GM19351 (cell line): Measurements from ENCODE around the gene CROCC2.
"Not testable (repeated sequence)": the region's sequence is repeated elsewhere in the genome, so short reads cannot be mapped to it uniquely, and the experiment has no call there.

Experiments
- ATAC-seq: cut with Tn5 transposase; IDR thresholded peaks from one replicate; pipeline ENCODE4 v1.9.1; 2021; ENCODE audit warnings: mild to moderate bottlenecking, moderate library complexity; ENCODE audit not compliant: unreplicated experiment

The CROCC2 gene

DNA sequence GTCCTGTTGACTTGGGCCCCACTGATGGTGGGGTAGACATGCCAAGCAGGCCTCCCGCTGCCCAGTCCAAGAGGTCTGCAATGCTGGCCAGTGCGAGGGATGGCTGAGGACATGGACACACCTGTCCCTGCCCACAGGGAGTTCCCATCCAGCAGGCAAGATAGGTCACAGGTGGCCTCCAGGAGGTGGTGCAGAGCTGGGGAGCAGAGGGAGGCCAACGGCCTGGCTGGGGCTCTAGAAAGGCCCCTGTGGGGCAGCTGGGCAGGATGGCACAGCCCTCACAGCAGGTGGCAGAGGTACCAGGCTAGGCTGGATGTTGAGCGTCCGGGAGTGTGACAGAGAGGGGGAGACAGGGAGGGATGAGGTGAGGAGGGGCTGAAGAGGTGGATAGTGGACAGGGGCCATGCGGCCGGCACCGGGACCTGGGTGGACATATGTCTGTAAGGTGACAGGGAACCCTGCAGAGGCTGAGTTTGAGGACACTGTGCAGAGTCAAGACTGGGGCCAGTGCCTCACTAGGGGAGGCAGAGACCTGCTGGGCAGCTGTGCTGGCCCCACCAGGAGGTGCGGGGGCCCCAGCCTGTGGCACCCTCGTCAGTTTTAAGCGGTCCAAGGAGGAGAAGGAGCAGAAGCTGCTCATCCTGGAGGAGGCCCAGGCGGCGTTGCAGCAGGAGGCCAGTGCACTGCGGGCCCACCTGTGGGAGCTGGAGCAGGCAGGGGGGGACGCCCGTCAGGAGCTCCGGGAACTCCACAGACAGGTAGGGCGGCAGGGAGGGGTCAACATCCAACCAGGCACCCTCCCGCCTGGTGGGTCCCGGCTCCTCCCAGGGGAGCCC, 58.0 kb downstream of the CROCC2 start:
- no peak for ATAC-seq

DNA sequence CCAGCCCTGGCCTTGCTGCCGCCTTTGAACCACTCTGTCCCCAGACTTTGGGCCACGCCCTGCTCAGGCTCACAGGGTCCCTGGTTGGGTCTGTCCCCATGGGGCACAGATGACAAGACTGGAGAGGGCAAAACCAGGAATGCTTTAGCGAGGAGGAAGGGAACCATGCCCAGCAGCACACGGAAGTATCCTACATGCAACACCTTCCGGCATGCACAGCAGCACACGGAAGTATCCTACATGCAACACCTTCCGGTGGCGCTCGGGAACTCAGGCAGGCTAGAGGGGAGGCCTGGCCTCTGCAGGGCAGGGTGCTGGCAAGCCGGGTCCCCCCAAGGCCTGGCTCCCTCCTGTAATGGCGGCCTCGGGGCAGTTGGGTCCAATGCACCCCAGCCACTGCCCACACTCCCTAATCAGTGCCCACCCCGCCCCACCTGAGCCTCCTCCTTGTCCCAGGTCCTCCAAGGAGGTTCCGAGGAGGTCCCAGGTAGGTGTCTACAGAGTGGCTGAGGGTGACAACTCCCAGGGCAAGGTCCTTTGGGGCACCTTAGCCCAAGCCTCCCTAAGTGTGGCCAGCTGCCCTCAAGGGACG, 58.7 kb downstream of the CROCC2 start:
- ATAC-seq = no peak

DNA sequence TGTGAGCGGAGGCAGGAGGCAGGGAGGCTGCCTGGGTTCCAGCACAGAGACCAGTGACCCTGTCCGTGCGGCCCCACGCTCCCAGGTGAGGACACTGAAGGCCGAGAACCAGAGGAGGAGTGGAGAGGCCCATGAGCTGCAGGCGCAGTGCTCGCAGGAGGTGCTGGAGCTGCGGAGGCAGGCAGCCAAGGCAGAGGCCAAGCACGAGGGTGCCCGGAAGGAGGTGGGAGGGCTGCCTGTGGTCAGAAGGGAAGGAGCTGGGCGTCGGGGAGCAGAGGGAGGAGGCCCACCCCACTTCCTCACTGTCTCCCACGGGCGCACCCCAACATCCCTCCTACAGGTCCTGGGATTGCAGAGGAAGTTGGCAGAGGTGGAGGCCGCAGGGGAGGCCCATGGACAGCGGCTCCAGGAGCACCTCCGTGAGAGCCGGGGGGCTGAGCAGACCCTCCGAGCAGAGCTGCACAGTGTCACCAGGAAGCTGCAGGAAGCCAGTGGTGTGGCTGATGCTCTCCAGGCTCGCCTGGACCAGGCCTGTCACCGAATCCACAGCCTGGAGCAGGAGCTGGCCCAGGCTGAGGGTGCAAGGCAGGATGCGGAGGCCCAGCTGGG, 59.3 kb downstream of the CROCC2 start:
- ATAC-seq = no peak

DNA sequence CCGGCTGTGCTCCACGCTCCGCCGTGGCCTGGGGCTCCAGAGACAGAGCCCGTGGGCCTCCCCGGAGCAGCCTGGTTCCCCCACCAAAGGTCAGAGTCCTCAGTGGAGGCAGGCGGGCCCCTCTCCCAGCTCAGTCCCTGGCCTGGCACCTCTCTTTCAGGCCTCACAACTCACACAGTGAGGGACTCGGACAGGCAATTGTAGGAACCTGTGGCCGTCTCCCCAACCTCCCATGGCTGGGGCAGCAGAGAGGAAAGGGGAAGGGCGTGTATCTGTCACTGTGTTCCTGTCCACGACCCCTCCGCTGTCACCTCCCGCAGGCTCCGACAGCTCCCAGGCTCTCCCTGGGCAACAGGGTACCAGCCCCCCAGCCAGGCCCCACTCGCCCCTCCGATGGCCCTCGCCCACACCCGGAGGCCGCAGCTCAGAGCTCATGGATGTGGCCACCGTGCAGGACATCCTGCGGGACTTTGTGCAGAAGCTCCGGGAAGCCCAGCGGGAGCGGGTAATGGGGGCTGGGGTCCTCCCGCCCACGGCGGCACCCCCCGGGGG, 59.8 kb downstream of the CROCC2 start:
- no peak for ATAC-seq

DNA sequence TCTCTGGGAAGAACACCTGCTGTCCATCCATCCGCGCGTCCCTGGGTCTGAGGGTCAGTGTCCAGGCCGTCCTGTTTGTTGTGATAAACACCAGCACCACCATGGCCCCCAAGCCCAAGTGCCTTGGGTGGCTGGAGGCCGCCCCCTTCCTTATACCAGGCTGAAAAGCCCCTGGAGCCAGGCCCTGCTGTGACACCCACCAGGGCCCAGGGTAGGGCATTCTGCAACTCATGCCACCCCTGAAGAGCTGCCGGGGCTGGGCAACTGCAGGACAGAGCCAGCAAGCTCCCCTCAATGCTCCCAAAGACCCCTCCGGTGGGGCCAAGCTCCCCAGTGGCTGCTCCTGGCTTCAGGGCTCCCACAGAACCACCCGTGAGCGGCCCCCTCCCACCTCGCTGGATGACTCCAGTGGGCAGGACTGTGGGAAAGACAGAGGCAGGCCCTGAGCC, 60.3 kb downstream of the CROCC2 start:
- ATAC-seq = no peak

DNA sequence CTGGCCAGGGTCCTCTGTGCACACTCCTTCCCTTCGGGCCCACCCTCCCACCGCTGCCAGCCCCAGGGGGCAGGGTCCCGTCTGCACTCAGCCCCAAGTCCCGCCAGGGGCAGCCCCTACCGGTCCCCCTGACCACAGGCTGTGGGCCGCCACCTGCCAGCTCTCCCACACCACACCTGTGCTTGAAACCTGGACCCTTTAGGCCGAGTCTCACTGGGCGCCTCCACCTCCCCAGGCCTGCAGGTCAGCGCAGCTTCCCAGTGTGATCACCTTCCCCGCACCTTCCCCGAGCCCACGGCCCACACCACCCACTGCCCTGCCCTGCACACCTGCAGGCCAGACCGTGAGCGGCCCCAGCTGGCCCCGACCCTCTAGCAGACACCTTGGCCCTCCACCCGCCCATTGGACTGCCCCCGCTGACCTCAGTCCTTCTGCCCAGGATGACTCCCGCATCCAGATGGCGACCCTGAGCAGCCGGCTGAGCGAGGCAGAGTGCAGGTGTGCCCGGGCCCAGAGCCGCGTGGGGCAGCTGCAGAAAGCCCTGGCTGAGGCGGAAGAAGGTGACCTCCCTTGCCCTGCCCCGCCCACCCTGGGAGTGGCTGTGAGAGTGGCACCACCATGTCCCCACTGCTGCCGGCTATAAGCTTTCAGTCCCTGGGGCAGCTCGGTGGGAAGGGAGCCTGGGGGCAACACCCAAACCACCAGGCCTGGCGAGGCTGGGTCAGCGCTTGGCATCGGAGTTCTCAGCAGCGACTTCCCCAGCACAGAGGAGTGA, 61.0 kb downstream of the CROCC2 start:
- ATAC-seq = no peak

DNA sequence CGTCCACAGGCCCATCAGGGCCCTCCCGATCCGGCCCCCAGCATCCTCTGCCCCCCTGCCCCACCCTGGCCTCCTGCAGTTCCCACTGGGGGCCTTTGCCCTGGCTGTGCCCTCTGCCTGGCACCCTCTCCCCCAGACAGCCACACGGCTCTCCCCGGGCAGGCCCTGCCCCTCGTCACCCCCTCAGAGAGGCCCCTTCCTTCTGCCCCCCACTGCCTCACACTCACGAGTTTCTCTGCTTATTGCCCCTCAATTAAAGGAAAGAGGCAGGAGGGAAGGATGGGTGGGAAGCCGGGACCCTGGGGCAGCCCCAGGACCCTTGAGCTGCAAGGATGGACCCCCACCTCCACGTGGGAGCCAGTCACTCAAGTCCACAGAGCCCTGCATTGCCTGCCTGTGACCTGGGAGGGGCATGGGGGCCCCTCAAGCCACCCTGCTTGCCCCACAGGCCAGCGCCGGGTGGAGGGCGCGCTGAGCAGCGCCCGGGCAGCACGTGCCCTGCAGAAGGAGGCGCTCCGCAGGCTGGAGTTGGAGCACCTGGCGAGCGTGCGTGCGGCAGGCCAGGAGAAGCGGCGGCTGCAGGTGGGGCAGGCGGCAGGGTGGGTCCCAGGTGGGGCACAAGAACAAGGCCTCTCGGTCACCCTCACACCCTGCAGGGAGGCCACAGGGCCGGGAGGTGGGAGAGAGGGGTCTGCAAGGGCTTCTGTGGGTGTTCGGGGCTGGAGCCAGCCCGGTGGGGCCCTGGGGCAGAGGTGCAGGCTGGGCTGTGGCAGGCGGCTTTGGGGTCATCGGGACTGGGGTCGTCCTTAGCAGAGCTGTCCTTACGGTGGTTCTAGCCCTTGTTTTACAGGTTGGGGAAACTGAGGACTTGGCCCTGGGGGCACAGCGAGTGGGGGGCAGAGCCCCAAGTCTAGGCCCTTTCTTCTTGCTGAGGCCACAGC, 61.8 kb downstream of the CROCC2 start:
- ATAC-seq = no peak

DNA sequence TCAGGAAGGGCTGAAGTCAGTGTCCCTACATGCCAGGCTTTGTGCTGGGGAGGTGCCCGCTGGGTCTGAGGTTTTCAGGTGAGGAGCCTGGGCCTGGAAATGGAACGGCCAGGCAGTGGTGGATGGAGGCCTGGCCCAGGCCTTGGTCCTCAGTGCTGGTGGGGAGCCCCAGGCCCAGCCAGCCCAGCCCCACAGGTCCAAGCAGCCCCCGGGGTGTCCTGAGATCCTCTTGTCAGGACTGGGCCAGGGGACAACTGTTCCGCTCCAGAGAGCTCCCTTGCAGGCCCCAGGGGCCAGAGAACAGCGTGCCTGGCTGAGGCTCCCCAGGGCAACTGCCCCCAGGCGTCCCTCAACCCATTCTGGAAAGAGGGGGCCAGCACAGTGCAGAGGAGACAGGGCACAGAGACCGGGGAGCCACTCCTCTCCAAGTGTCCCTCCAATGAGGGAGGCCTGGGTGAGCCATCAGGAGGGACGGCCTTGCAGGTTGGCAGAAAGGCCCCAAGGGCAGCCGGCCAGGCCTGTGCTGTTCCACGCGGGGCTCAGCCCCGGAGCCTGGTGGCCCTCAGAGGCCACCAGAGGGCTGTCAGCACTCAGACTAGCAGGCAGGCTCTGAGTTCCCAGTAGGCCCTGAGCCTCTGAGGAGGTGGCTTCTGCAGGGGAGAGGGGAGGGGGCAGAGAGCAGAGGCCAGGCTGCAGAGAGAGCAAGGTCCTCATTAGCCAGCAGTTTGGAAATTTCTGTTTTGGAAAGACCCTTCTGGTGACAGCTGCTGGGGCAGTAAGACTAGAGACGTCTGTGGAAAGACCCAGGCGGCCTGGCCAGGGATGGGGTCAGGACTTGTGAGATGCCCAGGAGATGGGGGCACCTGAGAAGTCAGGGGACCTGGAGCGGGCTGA, 62.8 kb downstream of the CROCC2 start:
- no peak for ATAC-seq

DNA sequence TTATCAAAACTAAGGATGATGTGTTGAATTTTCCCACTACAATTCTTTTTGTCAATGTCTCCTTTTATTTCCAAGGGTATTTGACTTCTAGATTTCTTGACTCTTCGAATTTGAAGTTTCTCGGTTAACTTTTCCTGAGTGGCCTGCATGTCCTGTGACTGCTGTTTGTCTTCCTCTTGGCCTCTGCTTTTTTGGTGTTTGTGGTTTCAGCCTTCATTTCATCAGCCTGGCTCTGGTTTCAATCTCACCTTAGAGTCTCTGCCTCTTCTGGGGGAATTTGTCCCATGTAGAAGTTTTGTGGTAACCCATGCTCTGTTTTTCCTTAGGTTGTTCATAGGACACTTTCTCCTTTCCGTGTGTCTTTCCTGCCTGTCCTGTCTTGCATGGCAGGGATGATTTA, 64.0 kb downstream of the CROCC2 start:
- ATAC-seq = no peak

DNA sequence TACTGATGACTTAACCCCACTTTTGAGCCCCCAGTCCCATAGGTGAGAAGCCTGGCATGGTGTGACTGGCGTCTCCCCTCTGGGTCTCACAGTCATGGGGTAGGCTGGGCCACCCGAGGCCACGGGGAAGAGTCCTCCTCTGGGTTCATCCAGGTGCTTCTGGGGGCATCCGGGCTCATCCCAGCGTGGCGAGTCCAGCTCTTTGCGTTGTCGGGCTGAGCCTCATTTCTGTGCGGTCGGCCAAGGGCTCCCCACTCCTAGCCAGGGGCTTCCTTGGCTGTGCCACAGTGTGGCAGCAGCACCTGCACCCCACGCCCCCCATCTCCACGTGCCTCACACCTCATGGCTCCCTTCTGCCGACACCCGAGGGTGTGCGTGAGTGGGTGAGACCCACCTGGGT, 64.7 kb downstream of the CROCC2 start:
- no peak for ATAC-seq

DNA sequence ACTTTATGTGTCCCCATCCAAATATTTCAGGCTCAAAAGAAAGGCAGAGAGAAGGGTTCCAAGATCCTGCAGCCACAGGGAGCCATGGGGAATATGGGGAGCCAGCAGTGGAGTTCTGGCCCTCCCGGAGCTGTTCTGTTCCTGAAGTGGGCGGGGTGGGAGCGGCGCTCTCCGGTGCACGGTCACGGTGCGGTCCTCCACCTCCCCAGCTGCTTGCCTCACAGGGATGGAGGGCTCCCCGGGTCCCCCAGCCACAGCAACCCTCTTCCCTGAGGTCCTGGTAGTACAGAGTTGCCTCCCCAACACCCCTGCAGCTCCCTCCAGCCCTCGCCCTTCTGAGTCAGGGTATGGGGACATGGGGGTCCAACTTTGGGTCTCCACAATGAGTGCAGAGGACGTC, 66.1 kb downstream of the CROCC2 start:
- no peak for ATAC-seq

DNA sequence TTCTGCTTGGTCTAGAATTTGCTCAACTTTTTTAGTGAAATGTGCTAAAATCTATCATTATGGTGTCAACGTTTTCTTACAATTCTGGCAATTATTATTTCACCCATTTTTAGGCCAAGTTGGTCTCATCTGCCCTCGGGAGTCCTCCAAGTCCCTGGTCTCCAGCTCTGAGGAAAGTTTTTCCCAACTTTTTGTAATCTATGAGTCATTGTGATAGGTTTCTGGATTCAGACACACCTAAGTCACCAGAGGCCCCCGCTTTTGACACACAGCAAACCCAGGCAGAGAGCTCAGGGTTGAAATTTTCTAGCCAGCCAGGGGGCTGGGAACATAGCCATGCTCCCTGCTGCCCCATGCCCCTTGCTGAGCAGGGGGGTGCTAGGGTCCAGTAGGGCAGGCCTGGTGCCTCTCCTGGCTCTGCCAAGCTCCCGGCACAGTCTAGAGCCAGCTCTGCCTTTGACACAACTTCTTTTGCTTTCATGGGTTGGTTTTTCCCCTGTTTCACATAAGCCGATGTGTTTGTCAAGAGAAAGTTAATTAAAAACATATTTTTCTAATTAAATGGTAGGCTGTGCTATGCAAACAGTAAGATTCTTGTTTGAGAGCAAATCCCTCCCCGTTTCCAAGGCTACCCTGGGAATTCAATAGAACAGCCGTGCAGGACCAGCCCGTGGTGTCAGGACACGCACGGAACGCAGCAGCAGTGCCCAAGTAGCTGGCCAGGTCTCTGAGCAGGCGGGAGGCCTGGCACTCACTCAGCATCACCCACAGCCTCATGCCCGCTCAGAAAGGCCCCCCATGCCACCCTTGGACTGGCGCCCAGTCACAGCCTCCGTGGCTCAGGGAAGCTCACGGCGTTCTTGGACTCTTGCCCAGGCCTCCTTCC, 66.7 kb downstream of the CROCC2 start:
- no peak for ATAC-seq

DNA sequence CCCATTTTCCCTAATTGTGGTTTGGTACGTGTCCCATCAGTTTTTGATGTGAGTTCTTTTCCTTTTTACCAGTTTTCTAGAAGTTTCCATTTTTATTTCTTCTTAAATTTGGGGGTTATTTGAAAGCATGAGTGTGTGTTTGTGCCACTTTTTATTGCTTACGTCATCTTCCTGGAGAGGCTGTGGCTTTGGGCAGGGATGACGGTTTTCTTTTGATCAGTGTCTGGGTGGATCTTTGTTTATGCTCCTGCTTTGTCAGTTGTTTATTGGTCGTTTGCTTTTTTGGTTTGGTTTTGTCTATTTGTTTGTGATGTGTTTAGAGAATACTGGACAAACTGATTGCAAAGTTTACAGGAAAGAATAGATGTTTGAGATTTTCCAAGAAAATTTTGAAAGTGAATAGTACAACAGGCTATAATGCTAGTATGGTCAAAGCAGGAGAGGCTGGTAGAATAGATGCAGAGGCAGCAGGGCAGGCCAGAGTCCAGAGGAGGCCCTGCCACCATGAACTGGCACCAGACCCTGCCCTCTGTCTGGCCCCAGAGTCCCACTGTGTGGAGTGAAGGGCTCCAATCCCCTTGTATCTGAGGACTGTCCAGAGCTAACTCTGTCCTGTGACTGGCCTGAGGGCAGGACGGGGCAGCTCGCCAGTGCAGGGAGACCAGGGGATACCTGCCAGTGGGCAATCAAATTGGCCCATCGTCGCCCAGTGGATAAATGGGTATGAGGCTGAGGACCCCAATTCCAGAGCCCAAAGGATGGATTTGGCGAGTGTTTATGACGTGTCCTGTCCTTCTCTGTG, 68.8 kb downstream of the CROCC2 start:
- ATAC-seq = no peak

DNA sequence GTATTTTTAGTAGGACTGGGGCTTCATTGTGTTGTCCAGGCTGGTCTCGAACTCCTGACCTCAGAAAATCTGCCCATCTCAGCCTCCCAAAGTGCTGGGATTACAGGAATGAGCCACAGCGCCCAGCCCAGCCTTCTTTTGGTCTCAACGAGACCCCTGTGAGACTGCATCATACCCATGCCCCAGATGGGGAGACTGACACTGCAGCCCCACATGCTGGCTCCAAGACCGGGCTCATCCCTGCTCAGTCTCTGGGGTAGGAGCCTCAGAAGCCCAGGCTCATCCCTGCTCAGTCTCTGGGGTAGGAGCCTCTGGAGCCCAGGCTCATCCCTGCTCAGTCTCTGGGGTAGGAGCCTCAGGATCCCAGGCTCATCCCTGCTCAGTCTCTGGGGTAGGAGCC, 69.8 kb downstream of the CROCC2 start:
- not testable (repeated sequence) for ATAC-seq

DNA sequence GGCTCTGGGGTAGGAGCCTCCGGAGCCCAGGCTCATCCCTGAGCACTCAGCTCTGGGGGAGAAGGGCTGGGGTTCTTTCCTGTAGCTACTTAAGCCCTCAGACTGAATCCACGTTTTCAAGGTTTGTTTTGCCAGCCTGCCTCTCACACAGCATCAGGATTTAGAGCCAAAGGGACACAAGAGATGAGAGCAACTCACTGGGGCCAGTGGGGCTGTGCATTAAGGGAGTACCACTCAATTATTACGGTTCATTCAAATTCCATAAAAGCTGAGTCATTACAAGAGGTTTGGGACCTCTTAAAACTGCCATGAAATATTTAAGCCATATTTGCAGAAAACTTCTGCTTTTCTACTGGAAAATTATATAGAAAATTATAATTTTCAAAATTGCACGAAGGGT, 75.1 kb downstream of the CROCC2 start:
- ATAC-seq = no peak

DNA sequence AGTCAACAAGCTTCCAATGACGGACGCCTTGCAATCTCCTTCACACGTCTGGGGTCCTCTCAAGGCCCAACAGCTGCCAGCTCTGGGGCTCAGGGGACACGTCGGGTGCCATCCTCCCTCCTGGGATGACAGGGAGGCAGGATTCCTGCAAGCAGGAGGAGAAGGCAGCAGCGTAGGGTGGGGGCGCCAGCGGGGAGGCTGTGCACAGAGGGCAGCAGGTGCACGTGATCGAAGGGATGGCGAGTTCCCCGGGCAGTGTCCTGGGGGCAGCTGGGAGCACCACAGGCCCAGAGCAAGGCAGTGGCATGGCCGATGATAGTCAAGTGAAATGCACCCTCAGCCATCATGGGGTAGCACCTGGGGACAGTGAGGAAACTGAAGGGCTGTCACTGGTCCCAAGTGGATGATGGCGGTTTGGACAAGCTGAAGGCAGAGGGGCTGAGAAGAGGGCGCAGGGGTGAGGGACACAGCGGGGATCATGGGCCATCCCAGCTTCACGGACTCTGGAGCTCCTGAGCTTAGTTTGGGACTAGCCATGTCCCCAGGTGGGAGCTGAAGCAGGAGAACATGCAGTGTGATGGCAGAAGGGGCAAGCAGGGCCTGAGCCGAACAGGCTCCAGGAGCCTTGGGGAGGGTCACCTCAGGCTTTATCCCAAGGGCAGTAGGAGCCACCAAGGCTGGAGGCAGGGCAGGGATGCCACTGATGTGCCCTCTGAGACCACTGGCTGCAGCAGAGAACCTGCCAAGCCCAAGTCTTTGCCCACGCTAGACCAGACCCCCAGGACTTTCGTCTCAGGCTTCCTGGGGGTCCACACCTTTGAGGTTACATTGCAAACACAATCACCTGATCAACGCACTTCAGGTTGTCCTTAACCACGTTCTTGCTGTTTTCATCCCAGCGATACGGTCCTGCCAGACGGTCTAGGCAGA, 76.0 kb downstream of the CROCC2 start:
- no peak for ATAC-seq
